GM23248 (cell line): Measurements from ENCODE around the gene HCN1. TPM values are rescaled to one million over a fixed set of nuclear protein-coding genes. Genes with fewer than 3 reads are reported as not detected.
"Not testable (repeated sequence)": the region's sequence is repeated elsewhere in the genome, so short reads cannot be mapped to it uniquely, and the experiment has no call there.

Experiments used
- DNase-seq: peaks from one replicate; pipeline ENCODE4 v3.0.0-alpha.2; 2015
- H2AFZ ChIP-seq: fragments of 200-600 bp; sonication (generic); 2 replicates; pipeline ENCODE4 v1.6.1; 2016; ENCODE audit warnings: antibody characterized with exemption
- H3F3A ChIP-seq: fragments of 200-600 bp; sonication (generic); 2 replicates; pipeline ENCODE4 v1.6.1; 2016; ENCODE audit warnings: mild to moderate bottlenecking, antibody characterized with exemption, mixed run types; ENCODE audit not compliant: insufficient read depth
- H3K27ac ChIP-seq: fragments of 200-600 bp; sonication (generic); 2 replicates; pipeline ENCODE4 v1.5.1; 2016; ENCODE audit warnings: mild to moderate bottlenecking
- H3K27me3 ChIP-seq: fragments of 200-600 bp; sonication (generic); replicated peaks from 2 replicates; pipeline ENCODE4 v1.6.1; 2016; ENCODE audit warnings: mild to moderate bottlenecking; ENCODE audit not compliant: insufficient read depth
- H3K36me3 ChIP-seq: fragments of 200-600 bp; sonication (generic); 2 replicates; pipeline ENCODE4 v1.6.1; 2016; ENCODE audit warnings: low read depth, mild to moderate bottlenecking
- H3K4me1 ChIP-seq: fragments of 200-600 bp; sonication (generic); 2 replicates; pipeline ENCODE4 v1.6.1; 2016; ENCODE audit warnings: mild to moderate bottlenecking; ENCODE audit not compliant: insufficient read depth
- H3K4me2 ChIP-seq: fragments of 200-600 bp; sonication (generic); one replicate; pipeline ENCODE4 v1.6.1; 2016; ENCODE audit warnings: mild to moderate bottlenecking; ENCODE audit not compliant: unreplicated experiment
- H3K4me3 ChIP-seq: fragments of 200-600 bp; sonication (generic); 2 replicates; pipeline ENCODE4 v1.5.1; 2016; ENCODE audit warnings: mild to moderate bottlenecking
- H3K79me2 ChIP-seq: fragments of 200-600 bp; sonication (generic); 2 replicates; pipeline ENCODE4 v1.6.1; 2016; ENCODE audit warnings: mild to moderate bottlenecking; ENCODE audit not compliant: insufficient read depth
- H3K9ac ChIP-seq: fragments of 200-600 bp; sonication (generic); 2 replicates; pipeline ENCODE4 v1.6.1; 2016; ENCODE audit warnings: mild to moderate bottlenecking
- H3K9me2 ChIP-seq: fragments of 200-600 bp; sonication (generic); 2 replicates; pipeline ENCODE4 v1.6.1; 2016; ENCODE audit warnings: mixed run types, mild to moderate bottlenecking, moderate library complexity; ENCODE audit not compliant: insufficient read depth
- H3K9me3 ChIP-seq: fragments of 200-600 bp; sonication (generic); one replicate; pipeline ENCODE4 v1.6.1; 2017; ENCODE audit warnings: low read depth
- H4K20me1 ChIP-seq: fragments of 200-600 bp; sonication (generic); 2 replicates; pipeline ENCODE4 v1.6.0; 2016; ENCODE audit not compliant: insufficient read depth
- EZH2 ChIP-seq: fragments of 200-600 bp; sonication (generic); IDR thresholded peaks from 2 replicates; pipeline ENCODE4 v1.6.1; 2018; ENCODE audit warnings: antibody characterized with exemption, mild to moderate bottlenecking; ENCODE audit not compliant: insufficient read depth, poor library complexity, severe bottlenecking
- EZH2phosphoT487 ChIP-seq: fragments of 200-600 bp; sonication (generic); IDR thresholded peaks from 2 replicates; pipeline ENCODE4 v1.6.1; 2018; ENCODE audit warnings: antibody characterized with exemption, moderate library complexity, mild to moderate bottlenecking, low read depth; ENCODE audit not compliant: insufficient read depth
- WGBS, 2 experiments: methylation state at CpG; one replicate each; pipeline ENCODE4 v1.1.6; 2015 to 2017; ENCODE audit warnings: low lambda C conversion rate in 2 of 2, low coverage in 1 of 2; ENCODE audit errors: missing lambda C conversion rate in 2 of 2; 5-methylcytosine and 5-hydroxymethylcytosine counted together
- in situ Hi-C: fragments of 300-500 bp; cut with MboI; formaldehyde crosslinking; loops from 2 replicates; pipeline ENCODE4 v1.15.0; 2020
- polyA plus RNA-seq: library from polyadenylated mRNA; unstranded; fragments of >200 nt; fragmentation: Nextera tagmentation; extraction: Ambion mirVana; gene quantifications from 2 replicates; pipeline ENCODE4 v1.2.1, GENCODE V29; 2016
- total RNA-seq: library from RNA; depleted of rRNA; stranded (reverse); fragments of >200 nt; shearing (Covaris generic); gene quantifications from 2 replicates; pipeline ENCODE4 v1.2.3, GENCODE V29; 2014

Gene HCN1
- total and polyA plus RNA-seq, 2 experiments from 2014 or later: not detected

GRCh38 chr5:45382583-45382982, 313.6 kb downstream of the HCN1 start:
- H3F3A ChIP-seq: no peaks in the 10 kb centered on the region
- no peak for DNase-seq
- H2AFZ ChIP-seq: no peak overlapping the region
- H3K36me3 ChIP-seq: no peaks in the 10 kb centered on the region
- WGBS, 2 experiments: 25 to 26% methylated on average over 2 of the region's 2 CpGs
- TF ChIP-seq EZH2phosphoT487 (no peak), EZH2 (no peak)
- H3K79me2 ChIP-seq: no peaks in the 10 kb centered on the region
- H3K4me2 ChIP-seq: no peak overlapping the region
- no peaks in the 10 kb centered on the region for H3K27me3 ChIP-seq
- H3K27ac ChIP-seq: no peak overlapping the region
- no peaks in the 10 kb centered on the region for H3K9me2 ChIP-seq
- no peaks in the 10 kb centered on the region for H4K20me1 ChIP-seq
- no peaks in the 10 kb centered on the region; the same call in 1 of the 2 replicates for H3K4me1 ChIP-seq
- no peak overlapping the region for H3K9ac ChIP-seq
- no peaks in the 10 kb centered on the region for H3K9me3 ChIP-seq
- in situ Hi-C loops: no loop called here
- H3K4me3 ChIP-seq: no peak overlapping the region

- Histone ChIP-seq H3K36me3 (no peaks in the 10 kb centered on the region), H4K20me1 (no peaks in the 10 kb centered on the region), H3K79me2 (no peaks in the 10 kb centered on the region), H3K9me2 (no peaks in the 10 kb centered on the region), H3K9ac (no peak overlapping the region), H3K4me3 (no peak overlapping the region), H3K4me1 (no peaks in the 10 kb centered on the region), H3F3A (no peaks in the 10 kb centered on the region), H3K27me3 (no peaks in the 10 kb centered on the region), H3K4me2 (no peak overlapping the region), H3K9me3 (no peaks in the 10 kb centered on the region), H2AFZ (no peak overlapping the region), H3K27ac (no peak overlapping the region)
- WGBS, 2 experiments: 19 to 26% methylated on average over 2 of the region's 2 CpGs
- no peak for TF ChIP-seq EZH2phosphoT487
- TF ChIP-seq EZH2: no peak
- DNase-seq: no peak
- in situ Hi-C loops: no loop called here
Observed at GRCh38 chr5:45376417-45376816, 319.8 kb downstream of the HCN1 start.

GRCh38 chr5:45372629-45373028, 323.6 kb downstream of the HCN1 start:
- H3K27ac ChIP-seq: no peak overlapping the region
- H3K4me3 ChIP-seq: no peak overlapping the region
- no peaks in the 10 kb centered on the region for H3K36me3 ChIP-seq
- H3K79me2 ChIP-seq: no peaks in the 10 kb centered on the region
- H3K9me2 ChIP-seq: no peaks in the 10 kb centered on the region
- H3K4me2 ChIP-seq: no peak overlapping the region
- no peaks in the 10 kb centered on the region for H4K20me1 ChIP-seq
- H2AFZ ChIP-seq: no peak overlapping the region
- in situ Hi-C loops: no loop called here
- H3K9ac ChIP-seq: no peak overlapping the region
- no peak for DNase-seq
- 78 to 80% methylated on average over 10 of the region's 10 CpGs for WGBS, 2 experiments
- H3F3A ChIP-seq: no peaks in the 10 kb centered on the region
- H3K27me3 ChIP-seq: no peaks in the 10 kb centered on the region
- no peak for TF ChIP-seq EZH2
- TF ChIP-seq EZH2phosphoT487: no peak
- H3K4me1 ChIP-seq: no peaks in the 10 kb centered on the region
- H3K9me3 ChIP-seq: no peaks in the 10 kb centered on the region

GRCh38 chr5:45371423-45371822, 324.8 kb downstream of the HCN1 start:
- DNase-seq, in situ Hi-C loops: not testable (repeated sequence)

More at GRCh38 chr5:45371423-45371822, 324.8 kb downstream of the HCN1 start:
- not testable (repeated sequence) for H3K4me3 ChIP-seq, H3K79me2 ChIP-seq, H3K27me3 ChIP-seq, H3K4me1 ChIP-seq, H4K20me1 ChIP-seq, H3F3A ChIP-seq, H3K4me2 ChIP-seq, H3K27ac ChIP-seq, H3K9me2 ChIP-seq, H3K9me3 ChIP-seq, H2AFZ ChIP-seq, H3K36me3 ChIP-seq, H3K9ac ChIP-seq
- WGBS, 2 experiments: 47 to 57% methylated on average over 8 of the region's 8 CpGs
